PC-3 (cell line): ENCODE results near the gene SLAMF8. TPM values are rescaled to one million over a fixed set of nuclear protein-coding genes. Genes with fewer than 3 reads are reported as not detected.

Experiments
- ATAC-seq: fragments of 200-7000 bp; cut with Tn5 transposase; 2 replicates; pipeline ENCODE4 v1.9.1; 2020; ENCODE audit warnings: mild to moderate bottlenecking, moderate library complexity
- BruUV-seq: library from RNA; stranded (reverse); fragments of 400-500 nt; replicated peaks from 2 replicates; lab custom pipeline; 2021; lab: Mats Ljungman, UMichigan
- CTCF ChIA-PET: fragments of 300-600 bp; sonication (Branson Sonifier 250); formaldehyde crosslinking; loops from one replicate; lab custom pipeline; 2022; ENCODE audit warnings: antibody characterized with exemption; lab: Charles Lee
- POLR2A ChIA-PET: fragments of 300-600 bp; sonication (Branson Sonifier 250); formaldehyde crosslinking; loops from one replicate; lab custom pipeline; 2022; ENCODE audit warnings: antibody characterized with exemption; ENCODE audit not compliant: unreplicated experiment; lab: Charles Lee
- DNase-seq: peaks from one replicate; pipeline ENCODE4 v3.0.0-alpha.2; 2015
- H2AFZ ChIP-seq: fragments of 300-600 bp; sonication (generic); 2 replicates; pipeline ENCODE4 v1.6.0; 2016; ENCODE audit warnings: antibody characterized with exemption, low read length
- H3F3A ChIP-seq: fragments of 300-600 bp; sonication (generic); one replicate; pipeline ENCODE4 v1.6.0; 2017; ENCODE audit warnings: antibody characterized with exemption, low read length, control low read depth, mild to moderate bottlenecking; ENCODE audit not compliant: unreplicated experiment
- H3K27ac ChIP-seq: fragments of 300-600 bp; sonication (generic); 2 replicates; pipeline ENCODE4 v1.5.1; 2016; ENCODE audit warnings: mild to moderate bottlenecking, low read length
- H3K27me3 ChIP-seq: fragments of 300-600 bp; sonication (generic); 2 replicates; pipeline ENCODE4 v1.6.1; 2016; ENCODE audit warnings: low read length, mixed read lengths
- H3K36me3 ChIP-seq: fragments of 300-600 bp; sonication (generic); 2 replicates; pipeline ENCODE4 v1.6.1; 2016; ENCODE audit warnings: low read depth, mixed run types, low read length, mixed read lengths
- H3K4me1 ChIP-seq: fragments of 300-600 bp; sonication (generic); 2 replicates; pipeline ENCODE4 v1.5.1; 2016; ENCODE audit warnings: low read length; ENCODE audit not compliant: insufficient read depth
- H3K4me2 ChIP-seq: fragments of 300-600 bp; sonication (generic); 2 replicates; pipeline ENCODE4 v1.6.0; 2016; ENCODE audit warnings: low read length
- H3K4me3 ChIP-seq: fragments of 300-600 bp; sonication (generic); 2 replicates; pipeline ENCODE4 v1.5.1; 2016; ENCODE audit warnings: mild to moderate bottlenecking, low read length, mixed read lengths
- H3K79me2 ChIP-seq: fragments of 300-600 bp; sonication (generic); 2 replicates; pipeline ENCODE4 v1.6.1; 2017; ENCODE audit warnings: low read length, mixed read lengths
- H3K9ac ChIP-seq: fragments of 300-600 bp; sonication (generic); 2 replicates; pipeline ENCODE4 v1.6.0; 2016; ENCODE audit warnings: mild to moderate bottlenecking, low read length
- H3K9me2 ChIP-seq: fragments of 300-600 bp; sonication (generic); replicated peaks from 2 replicates; pipeline ENCODE4 v1.6.1; 2016; ENCODE audit warnings: mixed run types, low read length, mixed read lengths
- H3K9me3 ChIP-seq: fragments of 300-600 bp; sonication (generic); 2 replicates; pipeline ENCODE4 v1.6.1; 2016; ENCODE audit warnings: low read length, mixed read lengths
- H4K20me1 ChIP-seq: fragments of 300-600 bp; sonication (generic); 2 replicates; pipeline ENCODE4 v1.6.1; 2016; ENCODE audit warnings: low read length, mixed read lengths
- EZH2 ChIP-seq: fragments of 300-600 bp; sonication (generic); IDR thresholded peaks from one replicate; pipeline ENCODE4 v1.6.1; 2017; ENCODE audit warnings: antibody characterized with exemption, mild to moderate bottlenecking, low read length; ENCODE audit not compliant: unreplicated experiment
- EZH2phosphoT487 ChIP-seq: fragments of 300-600 bp; sonication (generic); IDR thresholded peaks from 2 replicates; pipeline ENCODE4 v1.6.1; 2018; ENCODE audit warnings: mild to moderate bottlenecking, antibody characterized with exemption, low read length, borderline replicate concordance
- intact Hi-C: fragments of 100-400 bp; cut with micrococcal nuclease; formaldehyde crosslinking; loops from 2 replicates; pipeline ENCODE4 v1.9.0; 2023
- total RNA-seq: library from RNA; depleted of rRNA; stranded (reverse); fragments of >200 nt; gene quantifications from 2 replicates; pipeline ENCODE4 v1.2.3, GENCODE V29; 2014
- TF ChIP-seq, protein P1 (sequence below): fragments of 300-600 bp; sonication (generic); conservative IDR thresholded peaks from 2 replicates; pipeline ENCODE4 v1.5.1; 2017; ENCODE audit warnings: antibody characterized with exemption, low read depth, mild to moderate bottlenecking, low read length

The SLAMF8 gene
- total RNA-seq, 1 experiment from 2014 or later = not detected

DNA sequence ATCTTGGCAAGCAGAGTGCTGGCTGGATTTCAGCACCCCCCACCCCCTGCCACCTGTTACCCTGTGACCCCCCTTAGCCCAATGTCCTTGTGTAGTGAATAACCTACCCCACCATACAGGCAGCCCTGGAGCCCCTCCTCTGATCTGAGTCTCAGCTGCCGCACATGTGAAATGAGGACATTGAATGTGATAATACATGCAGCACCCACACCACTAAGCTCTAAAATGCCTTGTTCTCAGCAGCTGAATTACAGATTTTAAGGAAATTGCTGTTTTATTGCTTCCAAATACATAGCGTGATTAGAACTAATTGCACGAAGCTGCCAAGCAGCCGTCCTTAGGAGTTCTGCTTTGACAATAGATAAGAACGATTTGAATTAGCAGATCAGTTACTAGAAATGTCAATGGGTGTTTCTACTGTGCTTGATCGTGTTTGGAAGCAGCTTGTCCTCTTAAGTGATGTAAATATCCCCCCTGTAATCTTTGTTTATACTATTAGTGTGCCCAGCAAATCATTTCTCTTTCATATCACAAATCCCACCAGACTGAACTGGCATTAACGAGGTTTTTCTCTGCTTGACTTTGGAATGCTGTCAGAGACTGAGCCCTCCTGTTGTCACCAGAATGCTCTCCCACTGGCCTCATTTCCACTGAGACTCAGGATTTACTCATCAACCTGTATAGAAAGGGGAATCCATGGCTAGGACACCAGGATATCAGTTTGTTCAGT lies 4.9 kb downstream of the SLAMF8 start:
- ChIA-PET POLR2A (no interaction called here), CTCF (no interaction called here)
- no TSS peak for BruUV-seq
- H3K4me1 ChIP-seq = peaks cover 3% of the 10 kb centered on the region
- intact Hi-C loops = no loop called here
- H4K20me1 ChIP-seq = no peaks in the 10 kb centered on the region
- H3K9me2 ChIP-seq = no peaks in the 10 kb centered on the region
- no peak overlapping the region for H2AFZ ChIP-seq
- no peaks in the 10 kb centered on the region for H3K79me2 ChIP-seq
- no peaks in the 10 kb centered on the region for H3K36me3 ChIP-seq
- no peaks in the 10 kb centered on the region for H3K9me3 ChIP-seq
- ATAC-seq (no peak), DNase-seq (no peak)
- no peaks in the 10 kb centered on the region for H3K27me3 ChIP-seq
- no peak overlapping the region for H3K4me3 ChIP-seq
- no peak overlapping the region for H3K27ac ChIP-seq
- no peaks in the 10 kb centered on the region for H3F3A ChIP-seq
- H3K4me2 ChIP-seq = no peak overlapping the region
- no peak overlapping the region for H3K9ac ChIP-seq
- TF ChIP-seq EZH2 = no peak
- TF ChIP-seq, protein P1, sequence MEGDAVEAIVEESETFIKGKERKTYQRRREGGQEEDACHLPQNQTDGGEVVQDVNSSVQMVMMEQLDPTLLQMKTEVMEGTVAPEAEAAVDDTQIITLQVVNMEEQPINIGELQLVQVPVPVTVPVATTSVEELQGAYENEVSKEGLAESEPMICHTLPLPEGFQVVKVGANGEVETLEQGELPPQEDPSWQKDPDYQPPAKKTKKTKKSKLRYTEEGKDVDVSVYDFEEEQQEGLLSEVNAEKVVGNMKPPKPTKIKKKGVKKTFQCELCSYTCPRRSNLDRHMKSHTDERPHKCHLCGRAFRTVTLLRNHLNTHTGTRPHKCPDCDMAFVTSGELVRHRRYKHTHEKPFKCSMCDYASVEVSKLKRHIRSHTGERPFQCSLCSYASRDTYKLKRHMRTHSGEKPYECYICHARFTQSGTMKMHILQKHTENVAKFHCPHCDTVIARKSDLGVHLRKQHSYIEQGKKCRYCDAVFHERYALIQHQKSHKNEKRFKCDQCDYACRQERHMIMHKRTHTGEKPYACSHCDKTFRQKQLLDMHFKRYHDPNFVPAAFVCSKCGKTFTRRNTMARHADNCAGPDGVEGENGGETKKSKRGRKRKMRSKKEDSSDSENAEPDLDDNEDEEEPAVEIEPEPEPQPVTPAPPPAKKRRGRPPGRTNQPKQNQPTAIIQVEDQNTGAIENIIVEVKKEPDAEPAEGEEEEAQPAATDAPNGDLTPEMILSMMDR = no peak
- no peak for TF ChIP-seq EZH2phosphoT487

DNA sequence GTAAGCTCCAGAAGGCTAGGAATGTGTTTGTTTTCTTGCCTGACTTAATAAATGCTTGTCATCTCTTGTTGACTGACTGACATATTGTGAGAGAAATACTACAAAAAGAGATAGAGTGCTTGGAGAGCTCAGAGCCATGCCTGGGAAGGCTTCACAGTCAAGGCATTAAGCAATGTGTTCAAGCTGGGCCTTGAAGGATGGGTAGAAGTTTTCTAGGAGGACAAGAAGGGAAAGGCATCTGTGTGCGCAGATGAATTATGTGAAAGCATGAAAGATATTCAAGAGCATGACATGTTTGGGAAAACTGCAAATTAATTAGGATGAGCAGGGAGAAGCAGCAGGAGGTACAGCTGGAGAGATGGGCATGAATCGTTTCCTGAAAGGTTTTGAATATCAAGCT lies 5.6 kb downstream of the SLAMF8 start:
- ATAC-seq (no peak), DNase-seq (no peak)
- no peaks in the 10 kb centered on the region for H3K79me2 ChIP-seq
- H3K9ac ChIP-seq = no peak overlapping the region
- BruUV-seq = no TSS peak
- ChIA-PET POLR2A (no interaction called here), CTCF (no interaction called here)
- no peaks in the 10 kb centered on the region for H3K9me2 ChIP-seq
- H3K27ac ChIP-seq = no peak overlapping the region
- H3K4me1 ChIP-seq = peaks cover 10% of the 10 kb centered on the region
- H2AFZ ChIP-seq = no peak overlapping the region
- TF ChIP-seq, protein P1 = no peak
- no peak for TF ChIP-seq EZH2
- no peak for TF ChIP-seq EZH2phosphoT487
- no peak overlapping the region for H3K4me2 ChIP-seq
- H3F3A ChIP-seq = no peaks in the 10 kb centered on the region
- H3K9me3 ChIP-seq = no peaks in the 10 kb centered on the region
- H3K36me3 ChIP-seq = no peaks in the 10 kb centered on the region
- H4K20me1 ChIP-seq = no peaks in the 10 kb centered on the region
- H3K27me3 ChIP-seq = no peaks in the 10 kb centered on the region
- intact Hi-C loops = no loop called here
- no peak overlapping the region for H3K4me3 ChIP-seq

DNA sequence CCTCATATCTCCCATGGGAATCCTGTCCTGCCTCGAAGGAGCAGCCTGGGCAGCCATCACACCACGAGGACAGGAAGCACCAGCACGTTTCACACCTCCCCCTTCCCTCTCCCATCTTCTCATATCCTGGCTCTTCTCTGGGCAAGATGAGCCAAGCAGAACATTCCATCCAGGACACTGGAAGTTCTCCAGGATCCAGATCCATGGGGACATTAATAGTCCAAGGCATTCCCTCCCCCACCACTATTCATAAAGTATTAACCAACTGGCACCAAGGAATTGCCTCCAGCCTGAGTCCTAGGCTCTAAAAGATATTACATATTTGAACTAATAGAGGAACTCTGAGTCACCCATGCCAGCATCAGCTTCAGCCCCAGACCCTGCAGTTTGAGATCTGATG lies 8.7 kb downstream of the SLAMF8 start:
- H3K4me1 ChIP-seq = peaks cover 23% of the 10 kb centered on the region
- H3K9me2 ChIP-seq = no peaks in the 10 kb centered on the region
- no peaks in the 10 kb centered on the region for H3K36me3 ChIP-seq
- no peaks in the 10 kb centered on the region for H4K20me1 ChIP-seq
- no peak overlapping the region for H3K27ac ChIP-seq
- intact Hi-C loops = no loop called here
- no peak for DNase-seq
- TF ChIP-seq EZH2phosphoT487 = no peak
- TF ChIP-seq, protein P1 = no peak
- no peak for TF ChIP-seq EZH2
- no TSS peak for BruUV-seq
- no peak overlapping the region for H3K4me3 ChIP-seq
- H3K9ac ChIP-seq = no peak overlapping the region
- no peaks in the 10 kb centered on the region for H3K9me3 ChIP-seq
- POLR2A ChIA-PET = no interaction called here
- no peaks in the 10 kb centered on the region for H3K79me2 ChIP-seq
- H2AFZ ChIP-seq = no peak overlapping the region
- H3K27me3 ChIP-seq = no peaks in the 10 kb centered on the region
- H3F3A ChIP-seq = no peaks in the 10 kb centered on the region
- ATAC-seq = no peak
- CTCF ChIA-PET = no interaction called here
- H3K4me2 ChIP-seq = no peak overlapping the region
